ENCODE results near the gene BCR.
A peak's percentile ranks its signal among the peaks of the same experiment; 100 is the strongest.
"Not testable (repeated sequence)": the region's sequence is repeated elsewhere in the genome, so short reads cannot be mapped to it uniquely, and the experiment has no call there.

The BCR gene

DNA sequence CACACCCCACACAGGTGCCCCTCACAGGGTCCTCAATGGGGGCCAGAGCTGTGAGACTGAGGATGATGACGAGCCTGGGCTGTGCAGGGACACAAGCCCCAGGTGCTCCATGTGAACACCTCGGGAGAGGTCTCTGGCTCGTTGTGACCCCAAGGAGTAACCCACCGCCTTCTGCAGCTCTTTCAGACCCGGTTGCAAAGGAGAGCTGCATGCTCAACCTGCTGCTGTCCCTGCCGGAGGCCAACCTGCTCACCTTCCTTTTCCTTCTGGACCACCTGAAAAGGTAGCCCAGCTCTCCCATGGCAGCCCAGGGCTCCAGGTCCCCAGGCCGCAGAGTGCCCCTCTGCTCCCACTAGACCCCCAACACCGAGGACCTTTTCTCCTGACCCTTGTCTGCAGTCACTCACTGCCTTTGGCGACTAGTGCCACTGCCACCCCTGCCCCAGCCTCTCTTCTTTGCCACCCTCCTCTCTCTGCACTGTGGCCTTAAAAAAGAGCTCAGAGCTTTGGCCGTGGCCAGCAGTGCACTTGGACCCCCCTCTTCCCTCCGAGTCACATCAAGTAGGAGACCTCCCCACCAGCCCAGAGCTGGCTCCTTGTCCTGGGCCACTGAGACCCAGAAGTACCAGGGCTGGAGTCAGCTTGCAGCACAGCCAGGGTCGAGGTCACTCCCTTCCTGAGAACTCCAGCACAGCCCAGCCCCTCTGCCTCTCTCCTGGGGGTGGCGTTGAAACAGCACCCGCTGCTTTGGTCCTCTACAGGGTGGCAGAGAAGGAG, 133.7 kb downstream of the BCR start:
- TF ChIP-seq, protein P1, sequence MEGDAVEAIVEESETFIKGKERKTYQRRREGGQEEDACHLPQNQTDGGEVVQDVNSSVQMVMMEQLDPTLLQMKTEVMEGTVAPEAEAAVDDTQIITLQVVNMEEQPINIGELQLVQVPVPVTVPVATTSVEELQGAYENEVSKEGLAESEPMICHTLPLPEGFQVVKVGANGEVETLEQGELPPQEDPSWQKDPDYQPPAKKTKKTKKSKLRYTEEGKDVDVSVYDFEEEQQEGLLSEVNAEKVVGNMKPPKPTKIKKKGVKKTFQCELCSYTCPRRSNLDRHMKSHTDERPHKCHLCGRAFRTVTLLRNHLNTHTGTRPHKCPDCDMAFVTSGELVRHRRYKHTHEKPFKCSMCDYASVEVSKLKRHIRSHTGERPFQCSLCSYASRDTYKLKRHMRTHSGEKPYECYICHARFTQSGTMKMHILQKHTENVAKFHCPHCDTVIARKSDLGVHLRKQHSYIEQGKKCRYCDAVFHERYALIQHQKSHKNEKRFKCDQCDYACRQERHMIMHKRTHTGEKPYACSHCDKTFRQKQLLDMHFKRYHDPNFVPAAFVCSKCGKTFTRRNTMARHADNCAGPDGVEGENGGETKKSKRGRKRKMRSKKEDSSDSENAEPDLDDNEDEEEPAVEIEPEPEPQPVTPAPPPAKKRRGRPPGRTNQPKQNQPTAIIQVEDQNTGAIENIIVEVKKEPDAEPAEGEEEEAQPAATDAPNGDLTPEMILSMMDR (conservative IDR thresholded peaks at IDR 0.05; ENCODE audit: low read depth, low read length) = no peak
- DNase-seq (ENCODE audit: low read depth) = no peak
- H3K4me3 ChIP-seq (ENCODE audit: low read length) = no peak overlapping the region

DNA sequence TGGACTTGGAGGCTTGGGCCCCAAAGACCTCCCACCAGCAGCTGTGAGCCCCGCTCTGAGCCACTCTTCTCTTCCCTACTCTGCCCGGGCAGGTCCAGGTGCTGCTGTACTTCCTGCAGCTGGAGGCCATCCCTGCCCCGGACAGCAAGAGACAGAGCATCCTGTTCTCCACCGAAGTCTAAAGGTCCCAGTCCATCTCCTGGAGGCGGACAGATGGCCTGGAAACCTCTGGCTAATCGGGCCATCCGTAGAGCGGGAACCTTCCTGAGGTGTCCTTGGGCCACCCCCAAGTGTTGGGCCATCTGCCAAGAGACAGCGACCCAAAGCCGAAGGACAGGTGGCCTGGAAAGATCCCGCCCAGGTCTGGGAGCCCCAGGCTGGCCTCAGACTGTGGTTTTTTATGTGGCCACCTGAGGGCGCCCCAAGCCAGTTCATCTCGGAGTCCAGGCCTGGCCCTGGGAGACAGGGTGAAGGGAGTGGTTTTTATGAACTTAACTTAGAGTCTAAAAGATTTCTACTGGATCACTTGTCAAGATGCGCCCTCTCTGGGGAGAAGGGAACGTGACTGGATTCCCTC, 135.1 kb downstream of the BCR start:
- H3K4me3 ChIP-seq (ENCODE audit: low read length) = no peak overlapping the region
- no peak for DNase-seq (ENCODE audit: low read depth)
- TF ChIP-seq, protein P1 (conservative IDR thresholded peaks at IDR 0.05; ENCODE audit: low read depth, low read length) = peak; percentile 52

DNA sequence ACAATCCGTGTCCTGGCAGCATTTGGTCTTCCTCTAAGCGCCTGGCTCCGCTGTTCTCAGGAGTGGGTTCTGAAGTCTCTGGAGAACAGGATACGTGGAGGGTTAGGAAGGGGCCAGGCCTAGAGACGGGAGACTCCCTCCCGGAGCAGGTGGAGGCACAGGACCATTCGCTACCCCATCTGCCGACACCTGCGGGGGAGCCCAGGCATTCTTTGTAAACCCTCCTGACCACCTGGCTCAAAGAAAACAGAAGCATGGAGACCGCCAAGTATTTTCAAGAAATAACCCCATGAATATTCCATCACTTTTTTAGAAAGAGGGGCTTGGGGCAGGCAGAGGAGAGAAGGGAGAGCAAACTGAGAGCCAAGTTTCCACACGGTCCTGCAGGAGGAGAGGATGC, 136.3 kb downstream of the BCR start:
- H3K4me3 ChIP-seq (ENCODE audit: low read length); DNase-seq (ENCODE audit: low read depth): not testable (repeated sequence)

DNA sequence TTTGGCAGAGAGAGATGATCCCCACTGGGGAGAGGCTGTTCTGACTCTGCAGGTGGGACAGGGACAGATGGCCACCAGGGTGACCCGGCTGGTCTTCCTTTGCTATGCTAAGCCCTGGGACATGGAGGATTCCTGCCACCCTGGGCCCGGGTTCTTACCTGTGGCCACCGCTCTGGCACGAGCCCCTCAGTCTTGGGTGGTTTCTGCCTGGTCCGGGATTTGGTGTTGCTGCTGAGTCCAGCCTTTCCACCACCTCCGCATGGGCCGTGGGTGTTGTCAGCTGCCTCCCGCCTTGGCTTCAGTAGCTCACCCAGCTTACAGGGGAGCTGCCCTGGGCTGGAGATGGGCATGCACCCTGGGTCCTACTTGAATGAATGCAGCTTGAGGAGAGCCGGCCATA, 138.0 kb downstream of the BCR start:
- not testable (repeated sequence) for H3K4me3 ChIP-seq (ENCODE audit: low read length); DNase-seq (ENCODE audit: low read depth)

DNA sequence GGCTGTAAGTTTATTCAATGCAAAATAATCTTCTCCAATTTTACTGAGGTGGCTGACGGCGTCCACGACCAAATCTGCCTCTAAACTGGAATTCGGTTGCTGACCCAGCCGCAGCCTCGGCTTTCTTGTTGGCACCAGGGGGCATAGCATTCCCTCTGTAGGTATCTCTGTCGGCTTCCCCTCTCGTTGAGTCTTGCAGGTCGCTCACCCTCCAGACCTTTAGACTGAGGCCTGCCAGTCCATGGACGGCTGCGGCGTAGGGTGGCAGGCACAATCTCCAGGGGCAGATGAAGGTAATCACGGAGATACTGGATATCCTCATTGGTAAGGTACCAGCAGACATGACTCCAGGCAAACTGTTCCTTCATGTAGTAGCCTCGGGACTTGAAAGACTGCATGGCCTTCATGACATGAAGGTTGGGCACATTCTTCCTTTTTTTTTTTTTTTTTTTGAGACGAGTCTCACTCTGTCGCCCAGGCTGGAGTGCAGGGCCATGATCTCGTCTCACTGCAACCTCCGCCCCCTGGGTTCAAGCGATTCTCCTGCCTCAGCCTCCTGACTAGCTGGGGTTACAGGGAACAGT, 142.3 kb downstream of the BCR start:
- DNase-seq (ENCODE audit: low read depth); H3K4me3 ChIP-seq (ENCODE audit: low read length): not testable (repeated sequence)
- TF ChIP-seq, protein P1 (conservative IDR thresholded peaks at IDR 0.05; ENCODE audit: low read depth, low read length) = peak; percentile 16

DNA sequence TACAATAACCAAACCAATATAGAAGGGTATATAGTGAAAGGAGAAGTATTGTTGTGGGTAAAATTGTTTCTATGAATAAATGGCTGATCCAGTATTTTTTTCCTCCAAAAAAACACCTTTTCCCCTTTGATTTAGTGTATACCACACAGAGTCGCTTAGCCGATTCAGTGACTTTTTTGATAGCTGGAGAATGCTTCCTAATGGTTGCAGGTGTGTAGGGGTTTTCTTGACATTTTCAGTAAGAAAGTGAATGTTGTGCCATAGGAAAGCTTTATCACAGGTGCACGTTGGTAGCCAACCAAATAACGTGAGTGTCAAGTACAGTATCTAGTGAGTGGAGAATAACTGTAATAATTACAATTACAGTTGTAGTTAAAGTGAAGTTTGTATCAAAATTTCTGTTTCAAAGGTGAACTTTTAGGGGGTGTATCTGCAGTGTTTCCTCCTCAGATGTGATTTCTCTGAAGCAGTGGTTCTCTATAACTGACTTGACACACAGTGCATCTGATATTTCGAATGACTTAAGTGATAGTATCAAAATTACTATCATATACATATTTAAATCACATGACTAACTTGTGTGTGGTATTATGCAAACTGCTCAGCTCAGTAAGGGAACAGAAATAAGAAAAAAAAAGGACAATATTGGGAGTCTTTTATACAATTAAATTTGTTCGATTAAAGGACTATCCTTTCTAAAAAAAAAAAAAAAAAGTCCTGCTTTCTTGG, 143.8 kb downstream of the BCR start:
- DNase-seq (ENCODE audit: low read depth); H3K4me3 ChIP-seq (ENCODE audit: low read length): not testable (repeated sequence)

DNA sequence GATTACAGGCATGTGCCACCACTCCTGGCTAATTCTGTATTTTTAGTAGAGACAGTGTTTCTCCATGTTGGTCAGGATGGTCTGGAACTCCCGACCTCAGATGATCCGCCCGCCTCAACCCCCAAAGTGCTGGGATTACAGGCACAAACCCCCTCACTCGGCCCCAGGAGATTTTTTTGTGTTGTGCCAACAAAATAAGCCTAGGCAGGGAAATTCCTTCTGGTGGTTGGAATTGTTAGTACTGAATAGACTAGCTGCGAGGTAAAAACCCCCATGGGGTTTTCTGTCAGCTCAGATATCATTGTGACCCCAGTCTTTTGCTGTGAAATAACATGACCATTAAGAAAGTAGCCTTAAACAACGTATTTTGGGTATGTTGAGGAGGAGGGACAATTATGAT, 144.9 kb downstream of the BCR start:
- DNase-seq (ENCODE audit: low read depth) = no peak
- no peak overlapping the region for H3K4me3 ChIP-seq (ENCODE audit: low read length)
- TF ChIP-seq, protein P1 (conservative IDR thresholded peaks at IDR 0.05; ENCODE audit: low read depth, low read length) = no peak

DNA sequence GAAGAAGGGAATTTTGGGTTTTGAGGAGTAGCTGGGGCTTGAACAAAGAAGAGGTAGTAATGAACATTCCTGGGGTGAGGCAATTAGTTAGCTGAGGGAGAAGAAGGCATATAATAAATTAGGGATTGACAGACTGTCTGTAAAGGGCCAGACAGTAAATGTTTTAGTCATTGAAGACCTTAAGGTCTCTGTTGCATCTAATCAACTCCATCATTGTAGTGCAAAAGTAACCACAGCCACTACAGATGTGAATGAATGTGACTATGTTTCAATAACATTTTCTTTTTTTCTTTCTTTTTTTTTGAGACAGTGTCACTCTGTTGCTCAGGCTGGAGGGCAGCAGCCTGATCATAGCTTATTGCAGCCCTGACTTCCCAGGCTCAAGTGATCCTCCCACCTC, 153.5 kb downstream of the BCR start:
- not testable (repeated sequence) for H3K4me3 ChIP-seq (ENCODE audit: low read length); DNase-seq (ENCODE audit: low read depth)

DNA sequence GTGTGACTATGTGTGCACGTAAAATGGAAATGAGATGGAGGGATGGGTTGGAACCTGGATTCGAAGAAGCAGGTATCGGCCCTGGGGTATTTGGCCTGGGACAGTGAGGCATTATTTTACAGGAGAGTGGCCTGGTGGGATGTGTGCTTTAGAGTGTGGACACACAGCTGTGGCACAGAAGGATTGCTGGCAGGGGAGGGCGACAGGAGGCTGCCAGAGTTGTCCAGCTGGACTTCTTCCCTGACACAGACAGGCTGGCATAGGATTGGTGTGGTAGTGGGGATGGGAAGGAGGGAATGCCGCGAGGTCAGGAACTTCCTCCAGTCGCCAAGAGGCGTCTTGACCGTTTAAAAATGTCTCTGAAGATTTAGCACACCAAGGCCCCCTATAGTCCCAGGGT, 157.4 kb downstream of the BCR start:
- not testable (repeated sequence) for H3K4me3 ChIP-seq (ENCODE audit: low read length); DNase-seq (ENCODE audit: low read depth)

DNA sequence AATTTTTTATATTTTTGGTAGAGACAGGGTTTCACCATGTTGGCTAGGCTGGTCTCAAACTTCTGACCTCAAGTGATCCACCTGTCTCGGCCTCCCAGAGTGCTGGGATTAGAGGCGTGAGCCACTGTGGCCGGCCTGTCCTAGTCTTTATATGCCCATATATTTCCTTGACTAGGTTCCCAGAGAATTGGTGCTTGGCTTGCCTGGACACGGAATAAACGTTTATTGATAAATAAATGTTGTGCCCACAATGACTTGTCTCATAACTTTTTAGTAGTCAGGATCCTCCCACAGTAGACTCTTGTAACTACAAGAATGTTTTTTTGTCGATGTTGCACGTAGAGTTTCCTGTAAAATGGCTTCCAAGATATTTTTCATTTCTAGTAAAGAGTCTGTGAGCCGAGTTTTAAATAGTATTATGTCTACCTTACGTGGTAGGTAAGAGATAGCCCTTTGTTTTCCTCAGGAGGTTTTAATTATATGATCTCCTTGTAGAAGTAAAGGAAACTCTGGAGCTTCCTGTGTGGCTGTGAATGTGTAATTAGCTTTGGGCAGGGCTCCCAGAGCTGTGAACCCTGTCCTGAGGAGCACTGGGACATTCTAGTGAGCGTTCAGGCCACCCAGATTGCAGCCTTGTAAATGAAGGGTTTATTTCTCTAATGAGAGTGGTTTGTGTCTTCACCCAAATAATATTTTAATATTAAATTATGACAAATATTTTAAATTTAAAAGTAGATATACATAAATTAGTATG, 161.8 kb downstream of the BCR start:
- DNase-seq (ENCODE audit: low read depth); H3K4me3 ChIP-seq (ENCODE audit: low read length): not testable (repeated sequence)
